Coronary artery (tissue), 2 donors: Measurements from ENCODE around the gene BCAM.
"Not testable (repeated sequence)": the region's sequence is repeated elsewhere in the genome, so short reads cannot be mapped to it uniquely, and the experiment has no call there.

Source experiments
- DNase-seq: peaks from one replicate; pipeline ENCODE4 v3.0.0-alpha.2; 2017; ENCODE audit warnings: low spot score
- H3K27ac ChIP-seq, 2 donors: fragments of 200-600 bp; sonication (generic); one replicate each; pipeline ENCODE4 v1.5.1; 2016 to 2019
- H3K4me3 ChIP-seq: fragments of 200-600 bp; sonication (generic); 2 replicates; pipeline ENCODE4 v1.5.1; 2016; ENCODE audit warnings: mild to moderate bottlenecking, moderate library complexity
- TF ChIP-seq, protein P1 (sequence below): fragments of 200-600 bp; sonication (generic); IDR thresholded peaks from one replicate; pipeline ENCODE4 v1.5.1; 2019; ENCODE audit warnings: antibody characterized with exemption

Gene BCAM

DNA sequence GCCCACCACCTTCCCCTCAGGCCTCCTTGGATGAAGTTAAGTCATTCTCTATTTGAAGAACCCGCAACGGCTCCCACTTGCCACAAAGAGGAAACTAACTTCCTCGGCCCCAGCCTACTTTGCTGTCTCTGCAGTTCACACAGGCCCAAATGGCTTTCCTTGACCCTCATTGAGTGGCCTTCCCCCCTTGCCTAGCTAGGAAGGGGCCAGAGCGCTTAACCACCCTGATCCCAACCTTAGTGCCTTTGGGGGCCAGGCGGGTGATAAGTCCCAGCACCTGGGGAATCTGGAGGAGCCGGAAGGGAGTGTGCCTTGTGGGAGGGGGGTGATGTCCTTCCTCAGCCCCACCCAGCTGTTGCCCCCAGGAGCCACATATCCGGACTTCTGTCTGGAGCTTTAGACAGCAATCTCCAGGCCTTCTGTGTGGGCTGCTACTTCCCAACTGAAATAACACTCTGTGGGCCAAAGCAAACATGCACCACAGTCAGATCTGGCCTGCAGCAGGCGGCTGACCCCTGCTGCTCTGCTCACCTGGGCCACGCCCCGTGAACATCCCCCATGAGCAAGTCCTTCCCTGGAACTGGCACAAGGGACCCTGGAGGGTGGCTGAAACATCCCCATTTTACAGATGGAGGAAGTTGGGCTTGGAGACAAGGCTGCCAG lies 47.6 kb downstream of the BCAM start:
- TF ChIP-seq, protein P1, sequence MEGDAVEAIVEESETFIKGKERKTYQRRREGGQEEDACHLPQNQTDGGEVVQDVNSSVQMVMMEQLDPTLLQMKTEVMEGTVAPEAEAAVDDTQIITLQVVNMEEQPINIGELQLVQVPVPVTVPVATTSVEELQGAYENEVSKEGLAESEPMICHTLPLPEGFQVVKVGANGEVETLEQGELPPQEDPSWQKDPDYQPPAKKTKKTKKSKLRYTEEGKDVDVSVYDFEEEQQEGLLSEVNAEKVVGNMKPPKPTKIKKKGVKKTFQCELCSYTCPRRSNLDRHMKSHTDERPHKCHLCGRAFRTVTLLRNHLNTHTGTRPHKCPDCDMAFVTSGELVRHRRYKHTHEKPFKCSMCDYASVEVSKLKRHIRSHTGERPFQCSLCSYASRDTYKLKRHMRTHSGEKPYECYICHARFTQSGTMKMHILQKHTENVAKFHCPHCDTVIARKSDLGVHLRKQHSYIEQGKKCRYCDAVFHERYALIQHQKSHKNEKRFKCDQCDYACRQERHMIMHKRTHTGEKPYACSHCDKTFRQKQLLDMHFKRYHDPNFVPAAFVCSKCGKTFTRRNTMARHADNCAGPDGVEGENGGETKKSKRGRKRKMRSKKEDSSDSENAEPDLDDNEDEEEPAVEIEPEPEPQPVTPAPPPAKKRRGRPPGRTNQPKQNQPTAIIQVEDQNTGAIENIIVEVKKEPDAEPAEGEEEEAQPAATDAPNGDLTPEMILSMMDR, result no peak
- DNase-seq, result no peak
- peak overlapping the region in 1 of 2 donors; percentile 73 for H3K27ac ChIP-seq
- no peak overlapping the region for H3K4me3 ChIP-seq

DNA sequence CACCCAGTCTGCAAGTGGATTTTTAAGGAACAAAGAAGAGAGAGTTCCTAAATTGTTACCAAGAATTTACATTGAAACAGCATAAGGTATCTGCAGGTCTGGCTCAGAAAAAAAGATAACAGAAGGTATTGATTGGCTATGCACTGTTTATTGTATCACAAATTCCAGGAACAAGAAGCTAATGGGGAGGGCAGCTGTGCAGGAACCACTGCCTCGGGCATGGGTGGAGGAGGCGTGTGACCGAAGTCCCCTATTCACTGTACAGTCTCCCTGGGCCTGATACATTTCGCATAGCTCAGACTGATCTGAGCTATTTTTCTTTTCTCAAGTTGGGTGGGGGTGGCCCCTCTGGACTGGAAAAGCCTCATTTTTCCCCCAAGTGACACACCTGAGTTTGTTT lies 48.9 kb downstream of the BCAM start:
- TF ChIP-seq, protein P1, result no peak
- H3K4me3 ChIP-seq, result no peak overlapping the region

DNA sequence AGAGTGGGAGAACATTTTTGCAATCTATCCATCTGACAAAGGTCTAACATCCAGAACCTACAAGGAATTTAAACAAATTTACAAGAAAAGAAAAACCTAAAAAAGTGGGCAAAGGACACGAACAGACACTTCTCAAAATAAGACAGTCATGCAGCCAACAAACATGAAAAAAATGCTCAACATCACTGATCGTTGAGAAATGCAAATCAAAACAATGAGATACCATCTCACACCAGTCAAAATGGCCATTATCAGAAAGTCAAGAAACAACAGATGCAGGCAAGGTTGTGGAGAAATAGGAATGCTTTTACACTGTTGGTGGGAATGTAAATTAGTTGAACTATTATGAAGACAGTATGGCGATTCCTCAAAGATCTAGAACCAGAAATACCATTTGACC lies 52.7 kb downstream of the BCAM start:
- H3K4me3 ChIP-seq, H3K27ac ChIP-seq, DNase-seq: not testable (repeated sequence)

More for the DNA sequence above, 48.9 kb downstream of the BCAM start:
- DNase-seq, result no peak
- no peak overlapping the region for H3K27ac ChIP-seq

DNA sequence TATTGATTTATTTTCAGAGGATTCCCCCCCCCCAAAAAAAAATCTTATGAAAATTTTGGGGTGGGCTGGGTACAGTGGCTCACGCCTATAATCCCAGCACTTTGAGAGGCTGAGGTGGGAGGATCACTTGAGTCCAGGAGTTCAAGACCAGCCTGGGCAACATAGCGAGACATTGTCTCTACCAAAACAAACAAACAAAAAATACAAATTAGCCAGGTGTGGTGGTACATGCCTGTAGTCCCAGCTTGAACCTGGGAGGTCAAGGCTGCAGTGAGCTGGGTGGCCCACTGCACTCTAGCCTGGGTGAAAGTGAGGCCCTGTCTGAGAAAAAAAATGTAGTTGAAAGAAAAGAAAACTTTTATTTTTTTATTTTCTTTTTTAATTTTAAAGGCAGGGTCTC lies 55.1 kb downstream of the BCAM start:
- Histone ChIP-seq H3K27ac (no peak overlapping the region), H3K4me3 (no peak overlapping the region)
- TF ChIP-seq, protein P1, result no peak
- DNase-seq, result no peak

DNA sequence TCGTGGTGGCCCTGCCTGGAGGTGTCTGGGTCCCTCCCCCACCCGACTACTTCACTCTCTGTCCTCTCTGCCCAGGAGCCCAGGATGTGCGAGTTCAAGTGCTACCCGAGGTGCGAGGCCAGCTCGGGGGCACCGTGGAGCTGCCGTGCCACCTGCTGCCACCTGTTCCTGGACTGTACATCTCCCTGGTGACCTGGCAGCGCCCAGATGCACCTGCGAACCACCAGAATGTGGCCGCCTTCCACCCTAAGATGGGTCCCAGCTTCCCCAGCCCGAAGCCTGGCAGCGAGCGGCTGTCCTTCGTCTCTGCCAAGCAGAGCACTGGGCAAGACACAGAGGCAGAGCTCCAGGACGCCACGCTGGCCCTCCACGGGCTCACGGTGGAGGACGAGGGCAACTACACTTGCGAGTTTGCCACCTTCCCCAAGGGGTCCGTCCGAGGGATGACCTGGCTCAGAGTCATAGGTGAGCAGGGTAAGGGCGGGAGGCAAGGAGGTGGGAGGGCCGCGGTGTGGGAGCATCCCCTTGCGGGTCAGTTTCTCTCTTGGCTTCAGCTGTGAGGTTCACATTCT lies 56.4 kb downstream of the BCAM start:
- TF ChIP-seq, protein P1, result no peak
- DNase-seq, result no peak
- H3K27ac ChIP-seq, result no peak overlapping the region

DNA sequence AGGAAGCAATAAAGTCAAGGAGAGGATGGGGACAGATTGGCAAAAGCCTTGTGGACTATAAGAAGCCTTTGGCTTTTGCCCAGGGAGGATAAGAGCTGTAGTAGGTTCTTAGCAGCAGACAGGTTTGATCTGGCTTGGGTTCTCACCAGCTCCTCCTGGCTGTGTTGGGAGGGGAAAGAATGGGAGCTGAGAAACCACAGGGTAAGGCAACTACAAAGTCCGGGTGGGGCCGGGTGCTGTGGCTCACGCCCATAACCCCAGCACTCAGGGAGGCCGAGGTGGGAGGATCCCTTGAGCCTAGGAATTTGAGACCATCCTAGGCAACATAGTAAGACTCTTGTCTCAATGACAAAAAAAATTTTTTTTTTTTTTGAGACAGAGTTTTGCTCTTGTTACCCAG lies 57.8 kb downstream of the BCAM start:
- no peak for DNase-seq
- no peak overlapping the region for H3K4me3 ChIP-seq
- H3K27ac ChIP-seq, result no peak overlapping the region
- TF ChIP-seq, protein P1, result no peak

More for the DNA sequence above, 56.4 kb downstream of the BCAM start:
- no peak overlapping the region for H3K4me3 ChIP-seq

DNA sequence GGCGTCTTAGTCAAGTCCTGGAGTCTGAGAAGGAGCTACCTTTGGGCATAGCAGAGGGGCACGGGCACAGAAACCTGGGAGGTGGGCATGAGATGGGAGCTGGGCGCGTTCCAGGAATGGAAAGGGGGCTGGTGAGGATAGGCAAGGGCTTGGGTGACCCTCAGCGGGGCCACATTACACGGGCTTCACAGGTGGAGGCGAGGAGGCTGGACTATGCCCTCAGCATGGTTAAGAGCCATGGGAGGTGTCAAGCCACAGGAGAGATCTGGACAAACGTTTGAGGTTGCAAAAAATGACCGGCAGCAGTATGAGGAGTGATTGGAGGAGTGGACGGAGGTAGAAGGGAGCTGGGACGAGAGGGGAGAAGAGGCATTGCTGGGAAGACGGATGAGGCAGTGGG lies 58.7 kb downstream of the BCAM start:
- DNase-seq, result no peak
- TF ChIP-seq, protein P1, result no peak
- Histone ChIP-seq H3K4me3 (no peak overlapping the region), H3K27ac (no peak overlapping the region)
